GM19397 (cell line): Measurements from ENCODE around the gene HARS1.
"Not testable (repeated sequence)": the region's sequence is repeated elsewhere in the genome, so short reads cannot be mapped to it uniquely, and the experiment has no call there.

ENCODE experiments used
- ATAC-seq: cut with Tn5 transposase; IDR thresholded peaks from one replicate; pipeline ENCODE4 v1.9.1; 2021; ENCODE audit warnings: mild to moderate bottlenecking, moderate library complexity; ENCODE audit not compliant: unreplicated experiment

HARS1 gene

GRCh38 chr5:140690941-140691924 is at the start of gene HARS1, which contains the start of gene HARS2:
HARS1 (minus strand) TSS chr5:140691370; CDS start chr5:140691304, 66 bp downstream.
HARS2 (plus strand) TSS chr5:140691455; CDS start chr5:140691649, 194 bp downstream.
- peak; percentile 98 for ATAC-seq

GRCh38 chr5:140737486-140737885 is 46.3 kb upstream of the HARS1 start:
- ATAC-seq = no peak

GRCh38 chr5:140734354-140734753 is 43.2 kb upstream of the HARS1 start:
- ATAC-seq = no peak

- ATAC-seq = no peak
Measured at GRCh38 chr5:140733098-140733497, 41.9 kb upstream of the HARS1 start.

GRCh38 chr5:140725799-140726471 is 34.8 kb upstream of the HARS1 start:
- peak; percentile 86 for ATAC-seq

- not testable (repeated sequence) for ATAC-seq
Measured at GRCh38 chr5:140721395-140721794, 30.2 kb upstream of the HARS1 start.

GRCh38 chr5:140720738-140721137 is 29.6 kb upstream of the HARS1 start:
- ATAC-seq = not testable (repeated sequence)

- no peak for ATAC-seq
Measured at GRCh38 chr5:140718266-140718592, 27.1 kb upstream of the HARS1 start.

- not testable (repeated sequence) for ATAC-seq
Measured at GRCh38 chr5:140716238-140716637, 25.1 kb upstream of the HARS1 start.

GRCh38 chr5:140713562-140714094 is 22.5 kb upstream of the HARS1 start:
- ATAC-seq = no peak

GRCh38 chr5:140711794-140712193 is 20.6 kb upstream of the HARS1 start:
- ATAC-seq = no peak

GRCh38 chr5:140710899-140711552 is 19.9 kb upstream of the HARS1 start:
- peak; percentile 92 for ATAC-seq

- ATAC-seq = not testable (repeated sequence)
Measured at GRCh38 chr5:140708787-140709186, 17.6 kb upstream of the HARS1 start.

- no peak for ATAC-seq
Measured at GRCh38 chr5:140707812-140708211, 16.6 kb upstream of the HARS1 start.

- peak; percentile 96 for ATAC-seq
Measured at GRCh38 chr5:140700177-140701144, 9.3 kb upstream of the HARS1 start, which contains the start of gene ZMAT2. ZMAT2 (plus strand) TSS chr5:140700447; CDS start chr5:140700461, 14 bp downstream.

- ATAC-seq = no peak
Measured at GRCh38 chr5:140696891-140697492, 5.8 kb upstream of the HARS1 start.

- no peak for ATAC-seq
Measured at GRCh38 chr5:140694276-140694675, 3.1 kb upstream of the HARS1 start.

GRCh38 chr5:140690376-140690932 is 716 bp downstream of the HARS1 start:
- ATAC-seq = no peak

GRCh38 chr5:140678993-140679392 is 12.2 kb downstream of the HARS1 start:
- no peak for ATAC-seq
